Muscle layer of colon (tissue), 2 donors: ENCODE measurements around the gene PRKAB1.

Source experiments
- H3K27ac ChIP-seq: one replicate; pipeline ENCODE4 v1.7.0; 2013; ENCODE audit warnings: low read depth, mild to moderate bottlenecking, low read length, moderate library complexity
- H3K27me3 ChIP-seq, 2 donors: one replicate each; pipeline ENCODE4 v1.7.0; 2013; ENCODE audit warnings: low read length in 2 of 2, mild to moderate bottlenecking in 2 of 2; ENCODE audit not compliant: insufficient read depth in 2 of 2, control insufficient read depth in 1 of 2
- H3K36me3 ChIP-seq: one replicate; pipeline ENCODE4 v1.7.0; 2013; ENCODE audit warnings: mild to moderate bottlenecking, low read length; ENCODE audit not compliant: insufficient read depth
- H3K4me1 ChIP-seq: one replicate; pipeline ENCODE4 v1.7.0; 2013; ENCODE audit warnings: mild to moderate bottlenecking, low read length; ENCODE audit not compliant: insufficient read depth
- H3K4me3 ChIP-seq, 2 donors: one replicate each; pipeline ENCODE4 v1.7.0; 2013; ENCODE audit warnings: low read length in 2 of 2, low read depth in 1 of 2, mild to moderate bottlenecking in 1 of 2, moderate library complexity in 1 of 2
- H3K9ac ChIP-seq: one replicate; pipeline ENCODE4 v1.7.0; 2013; ENCODE audit warnings: low read length
- H3K9me3 ChIP-seq: one replicate; pipeline ENCODE4 v1.7.0; 2013; ENCODE audit warnings: mild to moderate bottlenecking, low read length
- donor health status: abdominal sarcoma.
- donor health status: Adenocarcinoma of cecum.

PRKAB1 gene

GRCh38 chr12:119718141-119718540 lies 50.2 kb downstream of the PRKAB1 start:
- Histone ChIP-seq H3K9me3 (no peaks in the 10 kb centered on the region), H3K27me3 (no peaks in the 10 kb centered on the region), H3K27ac (no peak overlapping the region), H3K36me3 (no peaks in the 10 kb centered on the region), H3K9ac (no peak overlapping the region), H3K4me1 (no peaks in the 10 kb centered on the region), H3K4me3 (no peak overlapping the region)

GRCh38 chr12:119720349-119720748 lies 52.4 kb downstream of the PRKAB1 start:
- H3K27me3 ChIP-seq, result no peaks in the 10 kb centered on the region
- no peak overlapping the region for H3K27ac ChIP-seq
- H3K36me3 ChIP-seq, result no peaks in the 10 kb centered on the region
- no peak overlapping the region for H3K9ac ChIP-seq
- H3K4me1 ChIP-seq, result no peaks in the 10 kb centered on the region
- H3K4me3 ChIP-seq, result no peak overlapping the region
- no peaks in the 10 kb centered on the region for H3K9me3 ChIP-seq

- Histone ChIP-seq H3K27me3 (no peaks in the 10 kb centered on the region), H3K36me3 (no peaks in the 10 kb centered on the region), H3K27ac (no peak overlapping the region), H3K4me1 (no peaks in the 10 kb centered on the region), H3K4me3 (no peak overlapping the region), H3K9ac (no peak overlapping the region), H3K9me3 (no peaks in the 10 kb centered on the region)
These were observed 53.4 kb downstream of the PRKAB1 start for GRCh38 chr12:119721306-119721705.

GRCh38 chr12:119725523-119725922 lies 57.6 kb downstream of the PRKAB1 start:
- Histone ChIP-seq H3K4me1 (no peaks in the 10 kb centered on the region), H3K27ac (no peak overlapping the region), H3K4me3 (no peak overlapping the region), H3K27me3 (no peaks in the 10 kb centered on the region), H3K36me3 (no peaks in the 10 kb centered on the region), H3K9me3 (no peaks in the 10 kb centered on the region), H3K9ac (no peak overlapping the region)

- Histone ChIP-seq H3K4me1 (no peaks in the 10 kb centered on the region), H3K27ac (no peak overlapping the region), H3K4me3 (no peak overlapping the region), H3K36me3 (no peaks in the 10 kb centered on the region), H3K27me3 (no peaks in the 10 kb centered on the region), H3K9ac (no peak overlapping the region), H3K9me3 (no peaks in the 10 kb centered on the region)
These were observed 59.9 kb downstream of the PRKAB1 start for GRCh38 chr12:119727600-119728443.

GRCh38 chr12:119728444-119728745 lies 60.5 kb downstream of the PRKAB1 start:
- Histone ChIP-seq H3K9me3 (no peaks in the 10 kb centered on the region), H3K27ac (no peak overlapping the region), H3K4me1 (no peaks in the 10 kb centered on the region), H3K27me3 (no peaks in the 10 kb centered on the region), H3K4me3 (no peak overlapping the region), H3K36me3 (no peaks in the 10 kb centered on the region), H3K9ac (no peak overlapping the region)

- Histone ChIP-seq H3K4me1 (no peaks in the 10 kb centered on the region), H3K27me3 (no peaks in the 10 kb centered on the region), H3K9ac (no peak overlapping the region), H3K27ac (no peak overlapping the region), H3K9me3 (no peaks in the 10 kb centered on the region), H3K4me3 (no peak overlapping the region), H3K36me3 (no peaks in the 10 kb centered on the region)
These were observed 61.9 kb downstream of the PRKAB1 start for GRCh38 chr12:119729871-119730270.

GRCh38 chr12:119730381-119730780 lies 62.4 kb downstream of the PRKAB1 start:
- Histone ChIP-seq H3K4me1 (no peaks in the 10 kb centered on the region), H3K27ac (no peak overlapping the region), H3K36me3 (no peaks in the 10 kb centered on the region)

More at GRCh38 chr12:119730381-119730780, 62.4 kb downstream of the PRKAB1 start:
- H3K27me3 ChIP-seq, result no peaks in the 10 kb centered on the region
- no peak overlapping the region for H3K4me3 ChIP-seq
- H3K9me3 ChIP-seq, result no peaks in the 10 kb centered on the region
- no peak overlapping the region for H3K9ac ChIP-seq
